AG04450 (cell line): Measurements from ENCODE around the gene LAMA2. TPM values are rescaled to one million over a fixed set of nuclear protein-coding genes. Genes with fewer than 3 reads are reported as not detected.

Source experiments
- CTCF ChIA-PET: fragments of 300-600, 350-600 bp; formaldehyde crosslinking; extraction: SDS; loops from one replicate; lab custom pipeline; 2022; ENCODE audit warnings: antibody characterized with exemption, inconsistent platforms; lab: Charles Lee
- POLR2A ChIA-PET: fragments of 350-600 bp; formaldehyde crosslinking; extraction: SDS; loops from one replicate; lab custom pipeline; 2021; ENCODE audit warnings: antibody characterized with exemption, inconsistent platforms; lab: Yijun Ruan, JAX
- DNase-seq: peaks from one replicate; pipeline ENCODE4 v3.0.0-alpha.2; 2011; ENCODE audit warnings: low read depth, low spot score
- H3K27ac ChIP-seq: one replicate; pipeline ENCODE4 v1.5.1; 2012; ENCODE audit warnings: low read depth, low read length, control low read depth
- H3K27me3 ChIP-seq: one replicate; pipeline ENCODE4 v1.6.0; 2012; ENCODE audit warnings: low read length; ENCODE audit not compliant: control insufficient read depth, insufficient read depth
- H3K4me3 ChIP-seq: 2 replicates; pipeline ENCODE4 v1.5.1; 2011; ENCODE audit warnings: mild to moderate bottlenecking, low read depth, low read length, control low read depth
- H3K9me3 ChIP-seq: 2 replicates; pipeline ENCODE4 v1.5.1; 2012; ENCODE audit warnings: low read length; ENCODE audit not compliant: control insufficient read depth, insufficient read depth
- CTCF ChIP-seq: IDR thresholded peaks from 2 replicates; pipeline ENCODE4 v1.5.1; 2011; ENCODE audit warnings: low read depth, low read length, control low read depth, inconsistent platforms
- polyA plus RNA-seq: library from polyadenylated mRNA; depleted of rRNA; stranded (reverse); fragments of >200 nt; gene quantifications from 2 replicates; pipeline ENCODE4 v1.2.3, GENCODE V29; 2011

Gene LAMA2
- polyA plus RNA-seq, 1 experiment: 33.0 TPM

DNA sequence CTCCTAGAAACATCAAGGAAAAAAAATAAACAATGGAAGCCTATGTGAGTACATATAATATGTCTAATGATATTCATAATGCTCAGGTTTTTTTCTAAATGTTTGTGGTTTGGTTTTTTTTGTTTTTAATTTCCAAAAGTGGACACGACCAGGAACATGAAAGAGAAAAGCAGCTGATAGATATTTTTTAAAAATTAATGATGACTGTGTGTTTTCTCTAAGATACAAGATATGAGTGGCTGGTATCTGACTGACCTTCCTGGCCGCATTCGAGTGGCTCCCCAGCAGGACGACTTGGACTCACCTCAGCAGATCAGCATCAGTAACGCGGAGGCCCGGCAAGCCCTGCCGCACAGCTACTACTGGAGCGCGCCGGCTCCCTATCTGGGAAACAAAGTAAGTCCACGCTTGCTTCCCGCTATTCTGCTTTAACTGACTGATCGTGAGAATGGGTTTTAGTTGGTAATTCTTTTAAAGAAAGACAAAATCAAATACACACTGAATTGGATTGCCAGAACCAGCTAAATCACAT, 309.6 kb downstream of the LAMA2 start:
- POLR2A ChIA-PET: no interaction called here
- H3K4me3 ChIP-seq: no peak overlapping the region
- no peak for DNase-seq
- no peak for TF ChIP-seq CTCF
- H3K9me3 ChIP-seq: no peaks in the 10 kb centered on the region
- CTCF ChIA-PET: no interaction called here
- H3K27ac ChIP-seq: no peak overlapping the region
- H3K27me3 ChIP-seq: no peaks in the 10 kb centered on the region

GRCh38 chr6:129194306-129194941, 311.5 kb downstream of the LAMA2 start:
- ChIA-PET POLR2A (no interaction called here), CTCF (interaction anchor here (0.6 kb wide), 1 partner anchor 556 kb away, joined by 3 read pairs; no protein-coding TSS in a partner anchor)
- Histone ChIP-seq H3K4me3 (no peak overlapping the region), H3K27me3 (no peaks in the 10 kb centered on the region), H3K9me3 (no peaks in the 10 kb centered on the region), H3K27ac (no peak overlapping the region)
- no peak for TF ChIP-seq CTCF
- no peak for DNase-seq

DNA sequence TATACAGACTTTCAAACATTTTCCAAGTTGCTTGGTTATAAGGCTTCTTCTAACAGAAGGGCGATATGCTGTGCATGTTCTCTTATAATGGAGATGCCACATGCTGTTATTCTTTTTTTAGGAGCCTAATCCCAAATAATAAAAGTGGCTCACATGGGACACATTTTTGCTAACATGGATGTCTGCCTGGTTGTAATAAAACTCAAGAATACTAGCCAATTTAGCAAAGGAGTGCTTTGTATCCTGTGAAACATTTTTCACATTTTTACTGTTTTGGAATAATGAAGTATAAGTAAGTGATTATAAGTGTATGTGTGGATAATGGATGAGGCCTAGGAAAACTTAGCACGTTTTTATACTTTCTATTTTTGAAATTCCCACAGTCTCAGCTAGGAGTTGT, 312.2 kb downstream of the LAMA2 start:
- CTCF ChIA-PET: interaction anchor here (0.9 to 1.1 kb wide), 2 partner anchors 55 to 162 kb away, joined by 3 read pairs; no protein-coding TSS in a partner anchor
- POLR2A ChIA-PET: no interaction called here
- no peak for DNase-seq
- Histone ChIP-seq H3K9me3 (no peaks in the 10 kb centered on the region), H3K27ac (no peak overlapping the region), H3K27me3 (no peaks in the 10 kb centered on the region), H3K4me3 (no peak overlapping the region)
- TF ChIP-seq CTCF: no peak

DNA sequence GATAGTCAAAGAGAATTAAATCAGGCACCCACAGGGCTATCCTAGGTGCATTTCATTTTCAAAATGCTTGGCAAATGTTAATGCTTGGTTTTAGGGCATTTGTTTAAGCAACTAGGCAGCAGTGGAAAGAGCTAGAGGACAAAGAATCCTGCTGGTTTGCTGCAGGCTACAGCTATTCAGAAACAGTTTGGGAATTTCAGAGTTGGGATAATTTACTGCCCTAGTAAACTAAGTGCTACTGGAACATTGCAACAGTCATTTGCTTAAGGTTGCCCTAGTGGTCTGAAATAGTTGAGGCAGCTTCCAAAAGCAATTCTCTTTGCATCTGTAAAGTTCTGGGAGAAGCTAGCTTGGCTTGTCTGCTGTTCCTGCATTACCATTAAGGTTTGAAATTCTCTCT, 312.7 kb downstream of the LAMA2 start:
- CTCF ChIA-PET: interaction anchor here (0.9 to 1.1 kb wide), 3 partner anchors 54 to 162 kb away, joined by 3 read pairs; no protein-coding TSS in a partner anchor
- Histone ChIP-seq H3K27me3 (no peaks in the 10 kb centered on the region), H3K27ac (no peak overlapping the region), H3K9me3 (no peaks in the 10 kb centered on the region), H3K4me3 (no peak overlapping the region)
- POLR2A ChIA-PET: no interaction called here
- no peak for DNase-seq
- 0 out of 2 replicates have a peak, but pooled peaks have one; percentile 9 for TF ChIP-seq CTCF

DNA sequence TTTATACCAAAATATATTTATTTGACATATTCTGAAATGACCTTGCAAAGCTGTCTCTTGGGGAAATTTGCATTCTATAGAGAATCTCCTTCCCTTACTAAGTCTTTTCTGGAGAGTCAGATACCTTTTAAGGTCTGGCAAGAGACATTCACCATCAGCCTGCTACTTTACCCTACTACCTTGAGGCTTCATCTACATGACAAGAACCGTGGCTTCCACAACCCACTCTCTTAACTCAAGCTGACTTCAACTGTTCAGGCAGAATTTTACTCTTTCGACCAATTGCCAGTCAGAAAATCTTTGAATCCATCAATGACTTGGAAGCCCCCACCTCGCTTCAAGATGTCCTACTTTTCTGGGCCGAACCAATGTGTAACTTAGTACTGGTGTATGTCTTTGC, 314.2 kb downstream of the LAMA2 start:
- H3K27me3 ChIP-seq: no peaks in the 10 kb centered on the region
- DNase-seq: no peak
- POLR2A ChIA-PET: no interaction called here
- no peak overlapping the region for H3K27ac ChIP-seq
- no peaks in the 10 kb centered on the region for H3K9me3 ChIP-seq
- TF ChIP-seq CTCF: no peak
- H3K4me3 ChIP-seq: no peak overlapping the region
- CTCF ChIA-PET: no interaction called here
